ENCODE measurements around the gene GALNS. TPM values are rescaled to one million over a fixed set of nuclear protein-coding genes. Genes with fewer than 3 reads are reported as not detected.

Gene GALNS
- total RNA-seq, 1 donor from 2014 or later = 18.3 TPM

GRCh38 chr16:88848557-88848956, 8.2 kb downstream of the GALNS start:
- no peak for DNase-seq (ENCODE audit: low read depth)
- H3K4me3 ChIP-seq (ENCODE audit: low read depth, low read length) = no peak overlapping the region
- TF ChIP-seq CTCF (conservative IDR thresholded peaks at IDR 0.05; ENCODE audit: low read depth, low read length) = no peak

GRCh38 chr16:88847654-88848053, 9.1 kb downstream of the GALNS start:
- no peak for DNase-seq (ENCODE audit: low read depth)
- H3K4me3 ChIP-seq (ENCODE audit: low read depth, low read length) = no peak overlapping the region
- no peak for TF ChIP-seq CTCF (conservative IDR thresholded peaks at IDR 0.05; ENCODE audit: low read depth, low read length)

GRCh38 chr16:88846088-88846487, 10.7 kb downstream of the GALNS start:
- no peak for TF ChIP-seq CTCF (conservative IDR thresholded peaks at IDR 0.05; ENCODE audit: low read depth, low read length)
- DNase-seq (ENCODE audit: low read depth) = no peak
- no peak overlapping the region for H3K4me3 ChIP-seq (ENCODE audit: low read depth, low read length)

GRCh38 chr16:88844419-88845036, 12.2 kb downstream of the GALNS start:
- peak; percentile 7 for TF ChIP-seq CTCF (conservative IDR thresholded peaks at IDR 0.05; ENCODE audit: low read depth, low read length)
- H3K4me3 ChIP-seq (ENCODE audit: low read depth, low read length) = no peak overlapping the region

GRCh38 chr16:88843256-88843655, 13.5 kb downstream of the GALNS start:
- H3K4me3 ChIP-seq (ENCODE audit: low read depth, low read length) = no peak overlapping the region
- TF ChIP-seq CTCF (conservative IDR thresholded peaks at IDR 0.05; ENCODE audit: low read depth, low read length) = no peak
- DNase-seq (ENCODE audit: low read depth) = no peak

More at GRCh38 chr16:88844419-88845036, 12.2 kb downstream of the GALNS start:
- DNase-seq (ENCODE audit: low read depth) = no peak

GRCh38 chr16:88842806-88843205, 13.9 kb downstream of the GALNS start:
- DNase-seq (ENCODE audit: low read depth) = no peak
- no peak for TF ChIP-seq CTCF (conservative IDR thresholded peaks at IDR 0.05; ENCODE audit: low read depth, low read length)
- no peak overlapping the region for H3K4me3 ChIP-seq (ENCODE audit: low read depth, low read length)

- DNase-seq (ENCODE audit: low read depth) = no peak
- TF ChIP-seq CTCF (conservative IDR thresholded peaks at IDR 0.05; ENCODE audit: low read depth, low read length) = no peak
- H3K4me3 ChIP-seq (ENCODE audit: low read depth, low read length) = no peak overlapping the region
These were observed 14.4 kb downstream of the GALNS start for GRCh38 chr16:88842308-88842756.

Data from epithelial cell of proximal tubule (primary cell).